Body of pancreas (tissue), 4 donors: ENCODE data around the gene PACRG. TPM values are rescaled to one million over a fixed set of nuclear protein-coding genes. Genes with fewer than 3 reads are reported as not detected.
"Not testable (repeated sequence)": the region's sequence is repeated elsewhere in the genome, so short reads cannot be mapped to it uniquely, and the experiment has no call there.

ENCODE experiments used
- ATAC-seq: fragments of 150-250 bp; one replicate; pipeline ENCODE4 v1.9.1; 2016
- DNase-seq, 4 donors: peaks; one replicate each; pipeline ENCODE4 v3.0.0-alpha.2; 2019
- H3K27ac ChIP-seq, 4 donors: fragments of 200-600 bp; sonication (generic); 1 replicate in 3 of 4; 2 replicates in 1 of 4; pipeline versions ENCODE4 v1.5.1 to v1.6.1; 2016 to 2019; ENCODE audit warnings: mild to moderate bottlenecking in 1 of 4, mixed read lengths in 1 of 4, moderate library complexity in 1 of 4
- H3K27me3 ChIP-seq, 2 donors: fragments of 200-600 bp; sonication (generic); one replicate each; pipeline ENCODE4 v1.6.0; 2016; ENCODE audit warnings: mild to moderate bottlenecking in 1 of 2
- H3K36me3 ChIP-seq, 2 donors: fragments of 200-600 bp; sonication (generic); replicated peaks in 1 of 2; 2 replicates each; pipeline ENCODE4 v1.5.1; 2016; ENCODE audit warnings: low read depth in 2 of 2; ENCODE audit not compliant: insufficient read depth in 1 of 2
- H3K4me1 ChIP-seq: fragments of 200-600 bp; sonication (generic); one replicate; pipeline ENCODE4 v1.6.0; 2016
- H3K4me3 ChIP-seq, 2 donors: fragments of 200-600 bp; sonication (generic); 1 replicate in 1 of 2; 2 replicates in 1 of 2; pipeline ENCODE4 v1.5.1; 2016 to 2019
- H3K9me3 ChIP-seq, 3 donors: fragments of 200-600 bp; sonication (generic); 1 replicate in 2 of 3; 2 replicates in 1 of 3; pipeline ENCODE4 v1.5.1; 2016
- POLR2A ChIP-seq, 3 donors: fragments of 450-650 bp; IDR thresholded peaks; one replicate each; pipeline ENCODE4 v1.6.1; 2016; ENCODE audit warnings: antibody characterized with exemption in 3 of 3, mild to moderate bottlenecking in 2 of 3
- WGBS, 2 donors: methylation state at CpG; one replicate each; pipeline ENCODE4 v1.1.5; 2017; 5-methylcytosine and 5-hydroxymethylcytosine counted together
- intact Hi-C: fragments of 100-400 bp; cut with DNase I; formaldehyde crosslinking; loops from one replicate; pipeline ENCODE4 v1.15.1; 2023
- total RNA-seq, 2 donors: library from RNA; depleted of rRNA; stranded (reverse); fragments of >200 nt; gene quantifications; one replicate each; pipeline ENCODE4 v1.1.0, GENCODE V29; 2016
- TF ChIP-seq, protein P1 (sequence below), 7 experiments: fragments of 450-650 bp in 4 of 7; fragments of 200-600 bp in 3 of 7; sonication (generic) in 3 of 7; IDR thresholded peaks; one replicate each; pipeline ENCODE4 v1.5.1; 2016 to 2019; ENCODE audit warnings: antibody characterized with exemption in 7 of 7

PACRG gene
- total RNA-seq, 2 donors from 2014 or later = 7.8 to 10.9 TPM

DNA sequence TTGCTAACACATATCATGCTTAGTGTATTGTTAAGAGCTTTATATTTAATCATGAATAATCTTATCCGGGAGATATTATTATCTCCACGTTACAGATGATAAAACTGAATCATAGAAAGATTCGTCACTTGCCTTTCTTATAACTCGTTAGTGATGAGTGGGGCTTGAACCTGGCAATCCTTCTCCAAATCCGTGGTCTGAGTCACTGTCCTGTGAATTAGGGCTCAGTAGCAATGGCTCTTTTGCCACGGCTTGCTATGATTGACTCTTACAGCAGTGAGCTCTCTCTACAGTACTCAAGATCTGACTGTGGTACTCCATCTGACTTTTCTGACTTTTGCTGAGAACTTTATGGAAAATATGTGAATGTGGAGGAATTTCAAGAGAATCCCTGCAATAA is 246.9 kb downstream of the PACRG start:
- Histone ChIP-seq H3K27me3 (no peaks in the 10 kb centered on the region), H3K27ac (no peak overlapping the region), H3K4me1 (no peaks in the 10 kb centered on the region), H3K36me3 (no peaks in the 10 kb centered on the region), H3K4me3 (no peak overlapping the region), H3K9me3 (no peaks in the 10 kb centered on the region)
- intact Hi-C loops = no loop called here
- no peak for DNase-seq
- no peak for ATAC-seq
- WGBS, 2 donors = 61 to 69% methylated on average over 6 of the region's 6 CpGs
- no peak for TF ChIP-seq POLR2A (IDR thresholded peaks at IDR 0.05)
- TF ChIP-seq, protein P1, sequence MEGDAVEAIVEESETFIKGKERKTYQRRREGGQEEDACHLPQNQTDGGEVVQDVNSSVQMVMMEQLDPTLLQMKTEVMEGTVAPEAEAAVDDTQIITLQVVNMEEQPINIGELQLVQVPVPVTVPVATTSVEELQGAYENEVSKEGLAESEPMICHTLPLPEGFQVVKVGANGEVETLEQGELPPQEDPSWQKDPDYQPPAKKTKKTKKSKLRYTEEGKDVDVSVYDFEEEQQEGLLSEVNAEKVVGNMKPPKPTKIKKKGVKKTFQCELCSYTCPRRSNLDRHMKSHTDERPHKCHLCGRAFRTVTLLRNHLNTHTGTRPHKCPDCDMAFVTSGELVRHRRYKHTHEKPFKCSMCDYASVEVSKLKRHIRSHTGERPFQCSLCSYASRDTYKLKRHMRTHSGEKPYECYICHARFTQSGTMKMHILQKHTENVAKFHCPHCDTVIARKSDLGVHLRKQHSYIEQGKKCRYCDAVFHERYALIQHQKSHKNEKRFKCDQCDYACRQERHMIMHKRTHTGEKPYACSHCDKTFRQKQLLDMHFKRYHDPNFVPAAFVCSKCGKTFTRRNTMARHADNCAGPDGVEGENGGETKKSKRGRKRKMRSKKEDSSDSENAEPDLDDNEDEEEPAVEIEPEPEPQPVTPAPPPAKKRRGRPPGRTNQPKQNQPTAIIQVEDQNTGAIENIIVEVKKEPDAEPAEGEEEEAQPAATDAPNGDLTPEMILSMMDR (IDR thresholded peaks at IDR 0.05) = no peak

DNA sequence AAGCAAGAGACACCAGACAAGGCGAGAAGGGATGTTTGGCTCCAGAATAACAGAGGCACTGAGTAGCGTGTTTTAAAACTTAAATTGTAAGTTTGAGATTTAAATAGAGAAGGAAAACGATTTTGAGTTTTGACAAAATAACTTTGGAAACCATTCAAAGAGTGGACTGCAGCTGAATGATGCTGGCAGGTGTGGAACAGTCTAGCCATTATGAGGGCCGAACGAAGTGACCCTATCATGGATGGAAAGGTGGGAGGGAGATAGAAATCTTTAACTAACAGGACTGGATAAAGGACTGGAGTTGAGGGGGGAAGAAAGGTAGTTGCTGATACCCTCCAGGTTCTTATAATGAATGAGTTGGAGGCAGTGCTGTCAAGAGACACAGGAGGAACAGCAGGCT is 248.4 kb downstream of the PACRG start:
- no peak for ATAC-seq
- intact Hi-C loops = no loop called here
- H3K4me1 ChIP-seq = no peaks in the 10 kb centered on the region
- no peak for DNase-seq
- no peaks in the 10 kb centered on the region for H3K9me3 ChIP-seq
- H3K36me3 ChIP-seq = no peaks in the 10 kb centered on the region
- WGBS, 2 donors = 67% methylated on average over 5 of the region's 5 CpGs
- H3K27ac ChIP-seq = no peak overlapping the region
- TF ChIP-seq POLR2A (IDR thresholded peaks at IDR 0.05) = no peak
- TF ChIP-seq, protein P1 (IDR thresholded peaks at IDR 0.05) = no peak
- no peaks in the 10 kb centered on the region for H3K27me3 ChIP-seq
- no peak overlapping the region for H3K4me3 ChIP-seq

DNA sequence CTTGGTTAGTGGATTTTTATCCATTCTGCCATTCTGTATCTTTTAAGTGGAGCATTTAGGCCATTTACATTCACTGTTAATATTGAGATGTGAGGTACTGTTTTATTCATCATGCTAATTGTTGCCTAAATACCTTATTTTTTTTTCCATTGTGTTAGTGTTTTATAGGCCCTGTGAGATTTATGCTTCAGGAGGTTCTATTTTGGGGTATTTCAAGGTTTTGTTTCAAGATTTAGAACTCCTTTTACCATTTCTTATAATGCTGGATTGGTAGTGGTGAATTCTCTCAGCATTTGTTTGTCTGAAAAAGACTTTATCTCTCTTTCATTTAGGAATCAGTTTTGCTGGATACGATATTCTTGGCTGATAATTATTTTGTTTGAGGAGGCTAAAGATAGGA is 255.5 kb downstream of the PACRG start:
- H3K36me3 ChIP-seq, intact Hi-C loops, H3K27ac ChIP-seq, DNase-seq, ATAC-seq, H3K4me1 ChIP-seq, H3K27me3 ChIP-seq, H3K4me3 ChIP-seq: not testable (repeated sequence)
- WGBS, 2 donors = 78 to 81% methylated on average over 1 of the region's 1 CpG
- peaks cover 0 to 13% (median 0%) of the 10 kb centered on the region in 3 donors for H3K9me3 ChIP-seq

DNA sequence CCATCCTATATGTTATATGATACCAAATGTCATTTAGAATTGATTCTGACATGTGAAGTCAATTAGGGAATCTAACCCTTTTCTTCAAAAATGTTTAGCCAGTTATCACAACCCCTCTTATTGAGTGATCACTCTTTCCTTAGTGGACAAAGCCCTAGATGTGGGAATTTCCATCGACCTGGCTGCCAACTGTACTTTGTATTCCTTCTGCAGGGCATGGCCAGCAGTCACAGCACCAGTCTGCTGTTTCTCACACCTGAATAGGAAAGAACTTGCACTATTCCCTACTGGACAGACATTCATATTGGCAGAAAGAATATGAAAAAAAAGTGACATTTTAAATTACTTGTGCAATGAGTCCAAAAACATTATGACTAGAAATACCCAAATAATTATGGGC is 271.0 kb downstream of the PACRG start:
- intact Hi-C loops = no loop called here
- WGBS, 2 donors = 33 to 35% methylated on average over 1 of the region's 1 CpG
- DNase-seq (no peak), ATAC-seq (no peak)
- H3K36me3 ChIP-seq = no peaks in the 10 kb centered on the region
- no peaks in the 10 kb centered on the region for H3K9me3 ChIP-seq
- no peak overlapping the region for H3K4me3 ChIP-seq
- H3K27me3 ChIP-seq = no peaks in the 10 kb centered on the region
- H3K27ac ChIP-seq = no peak overlapping the region
- H3K4me1 ChIP-seq = no peaks in the 10 kb centered on the region
- TF ChIP-seq, protein P1 (IDR thresholded peaks at IDR 0.05) = no peak
- TF ChIP-seq POLR2A (IDR thresholded peaks at IDR 0.05) = no peak

DNA sequence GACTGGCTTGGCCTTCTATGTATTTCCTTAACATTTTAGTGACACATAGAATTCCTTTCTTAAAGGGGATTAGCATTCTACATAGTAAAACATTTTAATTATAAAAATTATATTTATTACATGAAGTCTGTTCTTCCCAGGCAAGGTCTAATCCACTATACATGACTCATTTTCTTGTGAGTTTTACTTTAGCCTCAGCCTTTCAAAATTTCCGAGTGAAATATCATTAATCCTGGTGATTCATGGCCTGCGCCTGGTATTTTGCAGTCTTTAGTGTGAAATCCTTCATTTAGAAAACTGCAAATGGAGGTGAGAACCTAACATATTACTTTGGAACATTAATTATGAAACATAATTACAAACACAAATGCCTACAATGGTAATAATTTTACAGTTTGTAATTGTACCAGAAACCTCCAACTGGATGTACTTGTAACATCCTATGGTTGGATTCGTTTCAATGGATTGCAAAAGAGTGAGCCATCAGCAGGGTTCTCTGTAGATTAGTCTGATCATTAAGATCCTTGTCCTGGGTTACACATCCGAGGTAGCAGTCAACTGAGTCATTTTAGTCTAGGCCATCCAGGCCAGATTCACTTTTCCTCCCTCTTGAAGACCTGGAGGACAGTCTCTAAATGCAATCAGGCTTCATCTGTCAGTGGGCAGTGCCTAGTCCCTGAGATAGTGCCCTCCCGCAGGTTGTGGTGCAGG is 272.0 kb downstream of the PACRG start:
- WGBS, 2 donors = 67 to 75% methylated on average over 5 of the region's 5 CpGs
- Histone ChIP-seq H3K4me1 (no peaks in the 10 kb centered on the region), H3K36me3 (no peaks in the 10 kb centered on the region), H3K9me3 (no peaks in the 10 kb centered on the region), H3K27ac (no peak overlapping the region), H3K4me3 (no peak overlapping the region), H3K27me3 (no peaks in the 10 kb centered on the region)
- DNase-seq = no peak
- no peak for ATAC-seq
- TF ChIP-seq, protein P1 (IDR thresholded peaks at IDR 0.05) = no peak
- TF ChIP-seq POLR2A (IDR thresholded peaks at IDR 0.05) = no peak
- intact Hi-C loops = no loop called here
